Heart right ventricle (tissue), 16 donors: ENCODE measurements around the gene CDHR4. TPM values are rescaled to one million over a fixed set of nuclear protein-coding genes. Genes with fewer than 3 reads are reported as not detected.
"Not testable (repeated sequence)": the region's sequence is repeated elsewhere in the genome, so short reads cannot be mapped to it uniquely, and the experiment has no call there.

ENCODE experiments used
- ATAC-seq, 8 donors: fragments of 200-7000 bp; cut with Tn5 transposase; one replicate each; pipeline ENCODE4 v1.9.1; 2020; ENCODE audit warnings: mild to moderate bottlenecking in 8 of 8, moderate library complexity in 8 of 8, moderate number of reproducible peaks in 1 of 8
- DNase-seq, 2 donors: peaks; one replicate each; pipeline ENCODE4 v3.0.0-alpha.2; 2020
- H3K27ac ChIP-seq, 10 donors: fragments of 200-600 bp; sonication (generic) in 2 of 10; one replicate each; pipeline versions ENCODE4 v1.5.0 to v1.8.0; 2020 to 2022; ENCODE audit warnings: mild to moderate bottlenecking in 3 of 10
- H3K27me3 ChIP-seq, 7 donors: fragments of 200-600 bp; one replicate each; pipeline ENCODE4 v1.8.0; 2021 to 2022; ENCODE audit warnings: mild to moderate bottlenecking in 2 of 7
- H3K36me3 ChIP-seq, 9 donors: fragments of 200-600 bp; sonication (generic) in 1 of 9; one replicate each; pipeline versions ENCODE4 v1.5.0 to v1.8.0; 2020 to 2022; ENCODE audit warnings: mild to moderate bottlenecking in 2 of 9
- H3K4me1 ChIP-seq, 9 donors: fragments of 200-600 bp; sonication (generic) in 1 of 9; one replicate each; pipeline versions ENCODE4 v1.5.0 to v1.8.0; 2020 to 2022; ENCODE audit warnings: mild to moderate bottlenecking in 4 of 9
- H3K4me3 ChIP-seq, 10 donors: fragments of 200-600 bp; sonication (generic) in 2 of 10; one replicate each; pipeline versions ENCODE4 v1.5.0 to v1.8.0; 2020 to 2022; ENCODE audit warnings: mild to moderate bottlenecking in 7 of 10, moderate library complexity in 2 of 10
- H3K9me3 ChIP-seq, 11 donors: fragments of 200-600 bp in 10 of 11; sonication (generic) in 2 of 11; one replicate each; pipeline versions ENCODE4 v1.5.0 to v1.8.0; 2013 to 2022; ENCODE audit warnings: mild to moderate bottlenecking in 2 of 11, control low read depth in 1 of 11, moderate library complexity in 1 of 11
- CTCF ChIP-seq, 9 donors: fragments of 200-600 bp; sonication (generic) in 2 of 9; IDR thresholded peaks; one replicate each; pipeline versions ENCODE4 v1.5.0 to v1.8.0; 2021 to 2022; ENCODE audit warnings: antibody characterized with exemption in 9 of 9, mild to moderate bottlenecking in 5 of 9, moderate library complexity in 1 of 9
- WGBS, 2 donors: extraction: QIAGEN DNeasy Blood & Tissue Kit; methylation state at CpG; one replicate each; pipeline ENCODE4 v1.1.7; 2013; ENCODE audit warnings: inconsistent platforms in 1 of 2; 5-methylcytosine and 5-hydroxymethylcytosine counted together
- intact Hi-C, 10 donors: fragments of 100-400 bp; cut with DNase I; formaldehyde crosslinking; loops; one replicate each; pipeline versions ENCODE4 v1.11.1 to v1.14.2; 2022
- polyA plus RNA-seq, 2 donors: library from polyadenylated mRNA; stranded (reverse); fragments of 200-250 nt; gene quantifications; one replicate each; pipeline ENCODE4 v1.2.3, GENCODE V29; 2013
- total RNA-seq, 10 donors: library from RNA; stranded (reverse); fragmentation: NEBNext Ultra II Directional in 3 of 10; extraction: Animal tissue kit (Norgen Biotek cat#: 25700) in 3 of 10; gene quantifications; one replicate each; pipeline versions ENCODE4 v1.2.1 to v1.2.4, GENCODE V29; 2021 to 2023
- donor health status: Arrhythmogenic right ventricular cardiomyopathy.
- donor health status: ischemic (EF 13 %, LVEDD 7.1; RV severe dilation, severe dysfunction).
- donor health status: healthy with polysubstance abuse.
- donor health status: DM: no; HTN: yes; CAD: no.
- donor health status: DM: no; HTN: no; CAD: no.
- donor health status: ischemic (EF 25% LVEDD 6.9; RV normal size, moderate dysfunction).
- donor health status: ischemic (EF 25% LVEDD 5.7; RV mildly dilated, moderate dysfunction).
- donor health status: healthy.
- donor health status: DM: yes; HTN: yes; CAD: no.
- donor health status: Ischemic cardiomyopathy.
- donor health status: ischemic (EF 35%, LVEDD 5.7; RV mildly dilated, moderate dysfunction).
- donor health status: nonischemic (EF 11% LVEDD 7.7; RV severe dilation, severe dysfunction).
- donor health status: DM: yes; HTN: yes; CAD: no.
- donor health status: PGD.
- donor health status: ischemic (EF 29% LVEDD 5.4; RV normal size, mild dysfunction).
- donor health status: nonischemic (EF 23%, LVEDD 6.1; RV moderate dilation, normal function).

CDHR4 gene
- total and polyA plus RNA-seq, 12 donors, result 0.01 to 0.80 TPM; not detected in 10

DNA sequence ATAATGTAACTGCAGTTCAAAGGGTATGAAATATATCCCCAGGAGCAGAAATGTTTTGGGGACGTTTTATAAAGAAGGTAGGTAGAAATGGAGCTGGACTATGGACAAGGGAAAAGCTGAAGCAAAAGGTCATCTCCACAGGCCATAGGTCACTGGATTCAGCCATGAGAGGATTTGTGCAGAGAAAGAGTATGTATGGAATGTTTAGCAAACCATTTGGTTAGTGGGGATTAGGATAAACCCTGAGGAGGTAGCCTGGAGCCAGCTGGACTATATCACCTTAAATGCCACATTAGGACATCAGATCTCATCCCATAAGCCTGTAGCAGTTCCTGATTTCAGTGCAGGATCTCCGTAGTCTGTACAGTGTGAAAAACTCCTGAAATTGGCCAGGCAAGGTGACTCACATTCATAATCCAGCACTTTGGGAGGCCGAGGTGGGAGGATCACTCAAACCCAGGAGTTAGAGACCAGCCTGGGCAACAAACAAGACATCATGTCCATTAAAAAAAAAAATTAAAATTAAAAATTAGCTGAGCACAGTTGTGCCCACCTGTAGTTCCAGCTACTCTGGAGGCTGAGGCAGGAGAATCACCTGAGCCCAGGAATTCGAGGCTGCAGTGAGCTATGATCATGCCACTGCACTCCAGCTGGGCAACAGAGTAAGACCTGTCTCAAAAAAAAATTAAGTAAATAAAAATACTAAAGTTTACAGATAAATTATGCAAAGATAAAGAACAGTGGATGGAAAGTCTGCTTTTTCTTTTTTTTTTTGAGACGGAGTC is 18.1 kb downstream of the CDHR4 start:
- intact Hi-C loops, result no loop called here

DNA sequence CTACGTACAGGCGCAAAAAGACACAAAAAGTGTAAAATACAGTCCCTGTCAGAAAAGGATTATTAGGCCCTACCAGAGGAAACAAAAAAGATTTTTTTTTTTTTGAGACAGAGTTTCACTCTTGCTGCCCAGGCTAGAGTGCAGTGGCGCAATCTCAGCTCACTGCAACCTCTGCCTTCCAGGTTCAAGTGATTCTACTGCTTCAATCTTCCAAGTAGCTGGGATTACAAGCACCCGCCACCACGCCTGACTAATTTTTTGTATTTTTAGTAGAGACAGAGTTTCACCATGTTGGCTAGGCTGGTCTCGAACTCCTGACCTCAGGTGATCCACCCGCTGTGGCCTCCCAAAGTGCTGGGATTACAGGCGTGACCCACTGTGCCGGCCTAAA is 18.7 kb downstream of the CDHR4 start:
- H3K4me3 ChIP-seq, H3K9me3 ChIP-seq, H3K27ac ChIP-seq, H3K27me3 ChIP-seq, ATAC-seq, DNase-seq, intact Hi-C loops: not testable (repeated sequence)
- H3K36me3 ChIP-seq, result peaks cover 0 to 70% (median 5%) of the 10 kb centered on the region in 9 donors
- 90 to 96% methylated on average over 9 of the region's 9 CpGs for WGBS, 2 donors
- H3K4me1 ChIP-seq, result peaks cover 4 to 56% (median 25%) of the 10 kb centered on the region in 9 donors

More for the DNA sequence above, 18.1 kb downstream of the CDHR4 start:
- 83 to 87% methylated on average over 5 of the region's 5 CpGs for WGBS, 2 donors
- no peak overlapping the region for H3K27ac ChIP-seq
- no peak for ATAC-seq
- H3K36me3 ChIP-seq, result peaks cover 0 to 65% (median 5%) of the 10 kb centered on the region in 9 donors
- no peaks in the 10 kb centered on the region for H3K9me3 ChIP-seq
- DNase-seq, result no peak
- H3K4me3 ChIP-seq, result no peak overlapping the region
- TF ChIP-seq CTCF (IDR thresholded peaks at IDR 0.05), result no peak
- H3K27me3 ChIP-seq, result no peaks in the 10 kb centered on the region
- peaks cover 4 to 56% (median 25%) of the 10 kb centered on the region in 9 donors for H3K4me1 ChIP-seq

- peaks cover 0 to 76% (median 5%) of the 10 kb centered on the region in 9 donors for H3K36me3 ChIP-seq
- DNase-seq, result no peak
- no peak overlapping the region for H3K27ac ChIP-seq
- no peaks in the 10 kb centered on the region for H3K27me3 ChIP-seq
- H3K9me3 ChIP-seq, result no peaks in the 10 kb centered on the region
- WGBS, 2 donors, result 63 to 66% methylated on average over 4 of the region's 4 CpGs
- no peak overlapping the region for H3K4me3 ChIP-seq
- ATAC-seq, result no peak
- H3K4me1 ChIP-seq, result peaks cover 4 to 56% (median 21%) of the 10 kb centered on the region in 9 donors
- intact Hi-C loops, result no loop called here
- TF ChIP-seq CTCF (IDR thresholded peaks at IDR 0.05), result no peak
These were observed 19.3 kb downstream of the CDHR4 start for GRCh38 chr3:49780080-49780974.

DNA sequence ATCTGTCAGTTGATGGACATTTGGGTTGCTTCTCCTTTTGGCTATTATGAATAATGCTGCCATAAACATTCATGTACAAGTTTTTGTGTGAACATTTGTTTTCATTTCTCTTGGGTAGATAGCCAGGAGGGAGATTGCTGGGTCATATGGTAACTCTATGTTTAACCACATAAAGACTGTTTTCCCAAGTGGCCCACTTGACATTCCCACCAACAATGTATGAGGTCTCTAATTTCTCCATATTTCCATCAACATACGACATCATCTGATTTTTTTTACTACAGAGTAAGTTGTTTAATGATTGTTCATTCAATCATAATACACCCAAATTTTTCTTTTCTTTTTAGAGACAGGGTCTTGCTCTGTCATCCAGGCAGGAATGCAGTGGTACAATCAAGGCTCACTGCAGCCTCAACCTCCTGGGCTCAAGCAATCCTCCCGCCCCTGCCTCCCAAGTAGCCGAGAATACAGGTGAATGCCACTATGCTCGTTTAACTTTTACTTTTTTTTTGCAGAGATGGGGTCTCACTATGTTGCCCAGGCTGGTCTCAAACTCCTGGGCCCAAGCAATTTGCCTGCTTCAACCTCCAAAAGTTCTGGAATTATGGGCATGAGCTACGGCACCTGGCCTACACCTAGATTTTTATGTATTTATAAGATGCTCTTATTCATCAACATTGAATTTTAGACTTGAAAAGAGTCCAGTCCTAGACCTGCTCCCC is 20.2 kb downstream of the CDHR4 start:
- intact Hi-C loops, result no loop called here
- Histone ChIP-seq H3K9me3 (no peaks in the 10 kb centered on the region), H3K27ac (no peak overlapping the region), H3K4me1 (peaks cover 3 to 53% (median 22%) of the 10 kb centered on the region in 9 donors), H3K36me3 (peaks cover 0 to 70% (median 5%) of the 10 kb centered on the region in 9 donors), H3K27me3 (no peaks in the 10 kb centered on the region), H3K4me3 (no peak overlapping the region)
- TF ChIP-seq CTCF (IDR thresholded peaks at IDR 0.05), result no peak
- no peak for DNase-seq
- 93 to 96% methylated on average over 5 of the region's 5 CpGs for WGBS, 2 donors
- no peak for ATAC-seq

GRCh38 chr3:49776101-49776500 is 23.6 kb downstream of the CDHR4 start:
- DNase-seq, H3K27ac ChIP-seq, H3K27me3 ChIP-seq, H3K9me3 ChIP-seq, intact Hi-C loops, ATAC-seq, H3K4me3 ChIP-seq: not testable (repeated sequence)
- Histone ChIP-seq H3K4me1 (peaks cover 3 to 23% (median 14%) of the 10 kb centered on the region in 9 donors), H3K36me3 (peaks cover 0 to 43% (median 5%) of the 10 kb centered on the region in 9 donors)
- WGBS, 2 donors, result 93% methylated on average over 8 of the region's 8 CpGs
